Endothelial cell of umbilical vein (primary cell): ENCODE data around the gene PAPPA. TPM values are rescaled to one million over a fixed set of nuclear protein-coding genes. Genes with fewer than 3 reads are reported as not detected.

ENCODE experiments used
- BruUV-seq: library from RNA; stranded (reverse); fragments of 400-500 nt; replicated peaks from 2 replicates; lab custom pipeline; 2021; lab: Mats Ljungman, UMichigan
- CTCF ChIA-PET: fragments of 300-600, 350-600 bp; sonication (Branson Sonifier 250); formaldehyde crosslinking; loops from one replicate; lab custom pipeline; 2021; ENCODE audit warnings: antibody characterized with exemption, inconsistent platforms; lab: Charles Lee
- POLR2A ChIA-PET: fragments of 300-600, 350-600 bp; sonication (Branson Sonifier 250); formaldehyde crosslinking; loops from one replicate; lab custom pipeline; 2021; ENCODE audit warnings: antibody characterized with exemption, inconsistent platforms; lab: Charles Lee
- DNase-seq: peaks from one replicate; pipeline ENCODE4 v3.0.0-alpha.2; 2011; ENCODE audit warnings: low read depth, low spot score
- FAIRE-seq: peaks from 2 replicates; lab custom pipeline; 2011; peaks lifted over from hg19 to GRCh38; lab: Jason Lieb, UNC
- H2AFZ ChIP-seq: 2 replicates; pipeline ENCODE4 v1.6.0; 2012; ENCODE audit warnings: low read depth, low read length, control low read depth, inconsistent platforms
- H3K27ac ChIP-seq: 2 replicates; pipeline ENCODE4 v1.5.1; 2011; ENCODE audit warnings: low read depth, mild to moderate bottlenecking, control low read depth, low read length, moderate library complexity; ENCODE audit not compliant: insufficient read depth
- H3K27me3 ChIP-seq, 2 experiments: 2 replicates each; pipeline versions ENCODE4 v1.6.0 to v1.6.1; 2011; ENCODE audit warnings: low read length in 2 of 2, mixed read lengths in 1 of 2; ENCODE audit not compliant: control insufficient read depth in 2 of 2, insufficient read depth in 2 of 2
- H3K36me3 ChIP-seq, 2 experiments: 2 replicates in 1 of 2; 3 replicates in 1 of 2; pipeline ENCODE4 v1.5.1; 2011; ENCODE audit warnings: low read length in 2 of 2, mild to moderate bottlenecking in 1 of 2, moderate library complexity in 1 of 2; ENCODE audit not compliant: control insufficient read depth in 2 of 2, insufficient read depth in 2 of 2; ENCODE audit errors: extremely low read depth in 1 of 2
- H3K4me1 ChIP-seq: 3 replicates; pipeline ENCODE4 v1.5.1; 2011; ENCODE audit warnings: mild to moderate bottlenecking, low read length; ENCODE audit not compliant: control insufficient read depth, insufficient read depth; ENCODE audit errors: extremely low read depth
- H3K4me2 ChIP-seq: 2 replicates; pipeline ENCODE4 v1.6.1; 2011; ENCODE audit warnings: low read length, control low read depth, mixed read lengths; ENCODE audit not compliant: insufficient read depth
- H3K4me3 ChIP-seq, 3 experiments: fragments of 200-600 bp in 1 of 3; sonication (generic), shearing (Covaris generic) in 1 of 3; replicated peaks in 1 of 3; 2 replicates each; pipeline ENCODE4 v1.5.1; 2011 to 2016; ENCODE audit warnings: control low read depth in 3 of 3, low read length in 3 of 3, mild to moderate bottlenecking in 2 of 3, inconsistent platforms in 1 of 3, low read depth in 1 of 3, moderate library complexity in 1 of 3; ENCODE audit not compliant: insufficient read depth in 1 of 3
- H3K79me2 ChIP-seq: 2 replicates; pipeline ENCODE4 v1.6.0; 2012; ENCODE audit warnings: low read length, inconsistent platforms; ENCODE audit not compliant: control insufficient read depth, insufficient read depth
- H3K9ac ChIP-seq: replicated peaks from 2 replicates; pipeline ENCODE3; 2011; ENCODE audit warnings: low read length, control low read depth; ENCODE audit not compliant: insufficient read depth; ENCODE audit errors: extremely low read depth
- H3K9me1 ChIP-seq: replicated peaks from 3 replicates; pipeline ENCODE4 v1.6.0; 2011; ENCODE audit warnings: mild to moderate bottlenecking, low read length; ENCODE audit not compliant: control insufficient read depth, insufficient read depth; ENCODE audit errors: extremely low read depth
- H3K9me3 ChIP-seq: replicated peaks from 2 replicates; pipeline ENCODE4 v1.5.1; 2012; ENCODE audit warnings: low read length, inconsistent platforms; ENCODE audit not compliant: control insufficient read depth, insufficient read depth
- H4K20me1 ChIP-seq: replicated peaks from 2 replicates; pipeline ENCODE3; 2011; ENCODE audit warnings: mild to moderate bottlenecking, low read length; ENCODE audit not compliant: control insufficient read depth, insufficient read depth; ENCODE audit errors: extremely low read depth
- EZH2 ChIP-seq: IDR thresholded peaks from 2 replicates; pipeline ENCODE4 v1.6.1; 2012; ENCODE audit warnings: borderline replicate concordance, low read depth, mild to moderate bottlenecking, moderate library complexity, low read length, inconsistent platforms; ENCODE audit not compliant: severe bottlenecking
- FOS ChIP-seq: IDR thresholded peaks from 2 replicates; pipeline ENCODE4 v1.6.1; 2011; ENCODE audit warnings: mild to moderate bottlenecking, low read length, moderate library complexity, borderline replicate concordance; ENCODE audit not compliant: insufficient read depth
- GATA2 ChIP-seq: IDR thresholded peaks from 2 replicates; pipeline ENCODE4 v1.7.0; 2011; ENCODE audit warnings: low read depth, mild to moderate bottlenecking, moderate library complexity, mixed read lengths, low read length; ENCODE audit not compliant: insufficient read length, insufficient read depth
- JUN ChIP-seq: IDR thresholded peaks from 2 replicates; pipeline ENCODE4 v1.6.1; 2011; ENCODE audit warnings: borderline replicate concordance, low read depth; ENCODE audit not compliant: insufficient read length, insufficient read depth
- MYC ChIP-seq: IDR thresholded peaks from one replicate; pipeline ENCODE4 v1.6.1; 2011; ENCODE audit warnings: mild to moderate bottlenecking, low read depth, low read length
- POLR2A ChIP-seq: IDR thresholded peaks from 2 replicates; pipeline ENCODE4 v1.6.1; 2012; ENCODE audit warnings: low read depth, mild to moderate bottlenecking, control low read depth, low read length
- POLR2AphosphoS5 ChIP-seq: IDR thresholded peaks from 2 replicates; pipeline ENCODE4 v1.6.1; 2012; ENCODE audit warnings: low read depth, mild to moderate bottlenecking, control low read depth, low read length, moderate library complexity; ENCODE audit not compliant: insufficient read depth
- dilution Hi-C: fragments of 300-500 bp; cut with MboI; formaldehyde crosslinking; loops from one replicate; pipeline ENCODE4 v1.15.0; 2019; ENCODE audit warnings: low sequenced_read_pairs; ENCODE audit not compliant: extremely low pct_ligation_motif_present
- intact Hi-C: fragments of 100-400 bp; cut with micrococcal nuclease; formaldehyde crosslinking; loops from one replicate; pipeline ENCODE4 v1.10.0; 2022
- polyA plus RNA-seq, 4 experiments: library from polyadenylated mRNA; depleted of rRNA in 3 of 4; stranded (reverse) in 3 of 4; unstranded in 1 of 4; fragments of >200 nt; gene quantifications; 2 replicates each; pipeline versions ENCODE4 v1.2.1 to v1.2.3, GENCODE V29; 2011 to 2012; ENCODE audit warnings: missing spikeins in 1 of 4
- total RNA-seq: library from RNA; stranded (reverse); gene quantifications from 2 replicates; pipeline ENCODE4 v1.2.3, GENCODE V29; 2021
- TF ChIP-seq, protein P1 (sequence below), 2 donors: IDR thresholded peaks; 1 replicate in 1 of 2; 2 replicates in 1 of 2; pipeline ENCODE4 v1.5.1; 2011; ENCODE audit warnings: low read length in 2 of 2, mild to moderate bottlenecking in 2 of 2, moderate library complexity in 2 of 2, control low read depth in 1 of 2, inconsistent platforms in 1 of 2, low read depth in 1 of 2; ENCODE audit not compliant: insufficient read depth in 1 of 2; ENCODE audit errors: extremely low read depth in 1 of 2
- TF ChIP-seq, protein P2 (sequence below): IDR thresholded peaks from 2 replicates; pipeline ENCODE4 v1.6.1; 2011; ENCODE audit not compliant: insufficient read depth, insufficient read length

The PAPPA gene
- total and polyA plus RNA-seq, 2 donors (not counting 3 experiments of a cell fraction or from before 2014, with no cell fraction given), result 0.13 to 0.41 TPM

DNA sequence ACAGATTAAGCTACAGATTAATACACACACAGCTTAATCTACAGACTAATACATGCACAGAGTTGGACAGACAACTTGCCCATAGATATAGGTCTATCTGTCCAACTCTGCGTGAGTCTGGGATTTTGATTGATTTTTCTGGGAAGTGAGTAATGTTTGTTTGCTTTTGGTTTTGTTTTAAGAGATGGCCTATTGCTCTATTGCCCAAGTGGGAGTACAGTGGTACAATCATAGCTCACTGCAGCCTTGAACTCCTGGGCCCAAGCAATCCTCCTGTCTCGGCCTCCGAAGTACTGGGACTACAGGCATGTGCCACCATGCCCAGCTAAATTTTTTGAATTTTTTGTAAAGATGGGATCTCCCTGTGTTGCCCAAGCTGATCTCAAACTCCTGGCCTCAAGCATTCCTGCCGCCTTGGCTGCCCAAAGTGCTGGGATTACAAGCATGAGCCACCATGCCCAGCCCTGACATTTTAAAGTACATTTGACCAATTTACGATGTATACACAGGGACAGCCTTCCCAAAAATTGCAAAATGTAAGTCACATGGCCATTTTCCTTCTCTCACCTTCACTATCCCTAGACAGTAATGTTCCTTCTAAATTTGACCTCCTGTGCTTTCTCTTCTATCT is 50.8 kb downstream of the PAPPA start:
- dilution Hi-C loops (no loop called here), intact Hi-C loops (no loop called here)
- H3K4me3 ChIP-seq, result no peak overlapping the region
- H3K9me1 ChIP-seq, result no peaks in the 10 kb centered on the region
- H3K4me2 ChIP-seq, result no peak overlapping the region
- no peaks in the 10 kb centered on the region for H3K36me3 ChIP-seq
- H2AFZ ChIP-seq, result no peak overlapping the region
- H3K27me3 ChIP-seq, result no peaks in the 10 kb centered on the region
- no peaks in the 10 kb centered on the region for H3K9me3 ChIP-seq
- TF ChIP-seq FOS, result no peak
- TF ChIP-seq JUN, result no peak
- no peak for TF ChIP-seq POLR2A
- TF ChIP-seq, protein P1, sequence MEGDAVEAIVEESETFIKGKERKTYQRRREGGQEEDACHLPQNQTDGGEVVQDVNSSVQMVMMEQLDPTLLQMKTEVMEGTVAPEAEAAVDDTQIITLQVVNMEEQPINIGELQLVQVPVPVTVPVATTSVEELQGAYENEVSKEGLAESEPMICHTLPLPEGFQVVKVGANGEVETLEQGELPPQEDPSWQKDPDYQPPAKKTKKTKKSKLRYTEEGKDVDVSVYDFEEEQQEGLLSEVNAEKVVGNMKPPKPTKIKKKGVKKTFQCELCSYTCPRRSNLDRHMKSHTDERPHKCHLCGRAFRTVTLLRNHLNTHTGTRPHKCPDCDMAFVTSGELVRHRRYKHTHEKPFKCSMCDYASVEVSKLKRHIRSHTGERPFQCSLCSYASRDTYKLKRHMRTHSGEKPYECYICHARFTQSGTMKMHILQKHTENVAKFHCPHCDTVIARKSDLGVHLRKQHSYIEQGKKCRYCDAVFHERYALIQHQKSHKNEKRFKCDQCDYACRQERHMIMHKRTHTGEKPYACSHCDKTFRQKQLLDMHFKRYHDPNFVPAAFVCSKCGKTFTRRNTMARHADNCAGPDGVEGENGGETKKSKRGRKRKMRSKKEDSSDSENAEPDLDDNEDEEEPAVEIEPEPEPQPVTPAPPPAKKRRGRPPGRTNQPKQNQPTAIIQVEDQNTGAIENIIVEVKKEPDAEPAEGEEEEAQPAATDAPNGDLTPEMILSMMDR (IDR thresholded peaks at IDR 0.05; ENCODE audit: extremely low read depth in 1 of 2, insufficient read depth in 1 of 2, low read depth in 1 of 2, low read length in 2 of 2), result no peak
- TF ChIP-seq, protein P2, sequence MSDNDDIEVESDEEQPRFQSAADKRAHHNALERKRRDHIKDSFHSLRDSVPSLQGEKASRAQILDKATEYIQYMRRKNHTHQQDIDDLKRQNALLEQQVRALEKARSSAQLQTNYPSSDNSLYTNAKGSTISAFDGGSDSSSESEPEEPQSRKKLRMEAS, result no peak
- TF ChIP-seq POLR2AphosphoS5, result no peak
- no peak for TF ChIP-seq EZH2
- no peak for TF ChIP-seq MYC
- TF ChIP-seq GATA2, result no peak
- BruUV-seq, result no TSS peak
- DNase-seq (no peak), FAIRE-seq (no peak)
- no peak overlapping the region for H3K27ac ChIP-seq
- no peaks in the 10 kb centered on the region for H3K79me2 ChIP-seq
- no peaks in the 10 kb centered on the region for H3K4me1 ChIP-seq
- ChIA-PET POLR2A (no interaction called here), CTCF (interaction anchor here (1.0 to 1.6 kb wide), 2 partner anchors 10 to 52 kb away, joined by 3 read pairs; no protein-coding TSS in a partner anchor)
- no peaks in the 10 kb centered on the region for H4K20me1 ChIP-seq
- no peak overlapping the region for H3K9ac ChIP-seq
